GM12801 (cell line): ENCODE results near the gene VAV3.

ENCODE experiments used
- TF ChIP-seq, protein P1 (sequence below): IDR thresholded peaks from one replicate; pipeline ENCODE4 v1.5.1; 2011; ENCODE audit warnings: control low read depth; ENCODE audit not compliant: insufficient read length; ENCODE audit errors: extremely low read depth

VAV3 gene

DNA sequence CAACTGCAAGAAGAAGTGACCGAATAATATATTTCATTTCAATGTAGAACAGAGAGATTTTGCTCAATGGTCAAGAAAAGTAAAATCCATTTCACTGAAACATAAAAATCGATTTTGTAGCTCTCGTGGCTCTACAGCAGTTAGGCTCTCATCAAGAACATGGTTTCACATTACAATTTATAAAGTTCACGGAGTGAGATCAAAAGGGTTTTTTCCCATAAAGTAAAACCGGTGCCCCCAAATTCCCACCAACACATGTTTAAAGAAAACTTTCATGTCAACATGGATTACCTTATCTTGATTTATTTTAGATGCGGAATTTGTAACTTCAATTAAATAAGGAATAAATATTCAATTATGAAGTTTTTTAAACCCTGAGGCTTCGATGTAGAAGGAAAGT lies 16.3 kb upstream of the VAV3 start:
- TF ChIP-seq, protein P1, sequence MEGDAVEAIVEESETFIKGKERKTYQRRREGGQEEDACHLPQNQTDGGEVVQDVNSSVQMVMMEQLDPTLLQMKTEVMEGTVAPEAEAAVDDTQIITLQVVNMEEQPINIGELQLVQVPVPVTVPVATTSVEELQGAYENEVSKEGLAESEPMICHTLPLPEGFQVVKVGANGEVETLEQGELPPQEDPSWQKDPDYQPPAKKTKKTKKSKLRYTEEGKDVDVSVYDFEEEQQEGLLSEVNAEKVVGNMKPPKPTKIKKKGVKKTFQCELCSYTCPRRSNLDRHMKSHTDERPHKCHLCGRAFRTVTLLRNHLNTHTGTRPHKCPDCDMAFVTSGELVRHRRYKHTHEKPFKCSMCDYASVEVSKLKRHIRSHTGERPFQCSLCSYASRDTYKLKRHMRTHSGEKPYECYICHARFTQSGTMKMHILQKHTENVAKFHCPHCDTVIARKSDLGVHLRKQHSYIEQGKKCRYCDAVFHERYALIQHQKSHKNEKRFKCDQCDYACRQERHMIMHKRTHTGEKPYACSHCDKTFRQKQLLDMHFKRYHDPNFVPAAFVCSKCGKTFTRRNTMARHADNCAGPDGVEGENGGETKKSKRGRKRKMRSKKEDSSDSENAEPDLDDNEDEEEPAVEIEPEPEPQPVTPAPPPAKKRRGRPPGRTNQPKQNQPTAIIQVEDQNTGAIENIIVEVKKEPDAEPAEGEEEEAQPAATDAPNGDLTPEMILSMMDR: no peak

DNA sequence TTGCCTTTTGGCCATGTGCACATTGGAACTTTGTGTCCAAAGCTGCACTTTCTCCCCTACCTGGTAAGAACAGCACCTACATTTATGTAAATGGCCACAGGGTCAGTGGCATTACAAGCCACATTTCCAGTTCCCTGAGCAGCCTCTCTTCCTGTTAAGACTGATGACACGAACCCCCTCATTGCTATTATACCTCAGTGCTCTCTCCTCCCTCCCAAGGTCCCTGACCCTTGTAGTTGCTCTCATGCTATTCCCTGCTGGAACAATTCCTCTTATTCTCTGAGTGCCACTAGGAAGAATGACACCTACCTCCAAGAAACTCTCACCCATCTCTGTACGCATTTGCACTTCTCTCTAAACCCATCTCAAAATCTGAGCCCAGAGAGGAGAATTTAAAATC lies 14.9 kb upstream of the VAV3 start:
- TF ChIP-seq, protein P1: no peak

DNA sequence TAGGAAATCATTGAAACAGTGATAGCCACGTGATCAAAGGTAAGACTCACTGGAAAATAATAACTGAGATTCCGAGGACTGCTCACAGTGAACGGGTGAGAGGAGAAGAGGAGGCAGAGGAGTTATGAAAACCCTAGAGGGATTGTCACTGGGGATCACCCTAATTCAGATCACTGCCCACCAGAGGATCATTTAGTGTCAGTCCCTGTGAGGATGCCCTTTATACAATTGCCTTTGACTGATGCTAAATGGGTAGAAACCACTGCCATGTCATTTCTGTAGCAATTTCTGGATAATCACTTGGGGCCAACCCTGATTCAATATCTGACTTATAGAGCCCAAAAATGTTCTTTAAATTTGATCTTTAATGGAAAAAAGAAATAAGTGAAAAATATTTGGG lies 14.1 kb upstream of the VAV3 start:
- TF ChIP-seq, protein P1: no peak

DNA sequence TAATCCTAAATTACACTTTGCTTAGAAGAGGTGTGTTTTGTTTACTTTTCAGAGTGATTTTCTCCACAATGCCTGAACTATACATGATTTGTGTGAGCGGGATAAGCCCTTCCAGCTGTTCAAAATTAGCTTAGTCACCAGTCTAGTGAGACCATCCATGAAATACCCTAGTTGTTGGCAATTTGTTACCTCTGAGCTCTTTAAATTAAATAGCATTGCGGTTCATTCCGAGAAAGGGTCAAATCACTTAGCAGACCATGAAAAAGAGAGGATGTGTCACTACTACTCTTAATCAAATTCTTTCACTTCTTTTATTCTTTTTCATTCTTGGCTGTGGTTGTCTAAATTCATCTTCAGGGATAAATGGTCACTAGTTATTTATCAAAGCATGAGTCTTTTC lies 11.9 kb upstream of the VAV3 start:
- TF ChIP-seq, protein P1: no peak

DNA sequence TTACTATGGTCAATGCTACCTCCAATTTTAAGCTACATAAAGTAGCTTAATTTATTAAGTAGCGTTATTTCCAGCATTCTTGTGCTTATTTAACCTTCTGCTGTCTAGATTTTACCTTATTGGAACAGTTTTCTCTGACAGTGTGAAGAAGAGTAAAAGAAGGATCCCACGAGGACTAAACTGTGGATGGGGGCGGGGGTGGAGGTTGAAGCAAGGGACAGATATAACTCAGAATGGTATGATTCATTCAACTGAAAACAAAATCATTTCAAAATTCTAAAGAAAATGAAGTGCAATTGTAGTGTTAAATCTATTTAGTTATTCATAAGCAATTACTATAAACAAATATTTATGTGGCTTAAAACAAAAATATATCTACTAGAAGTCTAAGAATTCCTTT lies 11.5 kb upstream of the VAV3 start:
- TF ChIP-seq, protein P1: no peak

DNA sequence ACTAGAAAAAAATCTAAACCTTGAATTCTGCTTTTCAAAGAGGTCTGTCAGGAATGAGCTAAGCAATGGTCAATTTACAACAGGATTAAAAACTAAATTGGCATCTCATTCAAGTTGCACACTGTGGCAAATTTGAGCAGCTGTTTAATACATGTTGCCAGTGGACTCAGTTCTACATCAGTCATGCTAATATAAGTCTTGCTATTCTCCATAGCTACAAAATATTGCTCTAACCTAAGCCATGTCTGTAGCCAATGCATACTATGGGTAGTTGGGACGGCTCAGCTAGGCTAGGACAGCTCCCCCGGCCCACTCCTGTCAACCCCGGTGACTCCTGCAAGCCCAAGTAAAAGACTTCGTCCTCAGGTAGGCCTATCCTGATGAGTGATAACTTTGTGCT lies 10.9 kb upstream of the VAV3 start:
- TF ChIP-seq, protein P1: no peak

DNA sequence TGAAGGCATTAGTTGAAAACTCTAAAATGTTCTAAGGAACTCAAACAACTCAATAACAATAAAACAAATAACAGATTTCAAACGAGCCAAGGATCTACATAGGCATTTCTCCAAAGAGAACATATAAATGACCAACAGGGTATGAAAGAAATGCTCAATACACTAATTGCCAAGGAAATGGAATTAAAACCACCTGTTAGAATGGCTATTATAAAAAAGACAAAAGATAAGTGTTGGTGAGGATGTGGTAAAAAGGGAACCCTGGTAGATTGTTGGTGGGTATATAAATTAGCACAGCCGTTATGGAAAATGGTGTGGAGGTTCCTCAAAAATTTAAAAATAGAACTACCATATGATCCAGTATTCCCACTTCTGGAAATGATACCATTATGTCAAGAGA lies 9.1 kb upstream of the VAV3 start:
- TF ChIP-seq, protein P1: no peak
